HG02763 (cell line): ENCODE results near the gene DENND4B.
"Not testable (repeated sequence)": the region's sequence is repeated elsewhere in the genome, so short reads cannot be mapped to it uniquely, and the experiment has no call there.

ENCODE experiments used
- ATAC-seq: cut with Tn5 transposase; IDR thresholded peaks from one replicate; pipeline ENCODE4 v1.9.1; 2021; ENCODE audit warnings: mild to moderate bottlenecking, moderate library complexity; ENCODE audit not compliant: unreplicated experiment

DENND4B gene

GRCh38 chr1:153929426-153929825 lies 17.1 kb downstream of the DENND4B start:
- no peak for ATAC-seq

DNA sequence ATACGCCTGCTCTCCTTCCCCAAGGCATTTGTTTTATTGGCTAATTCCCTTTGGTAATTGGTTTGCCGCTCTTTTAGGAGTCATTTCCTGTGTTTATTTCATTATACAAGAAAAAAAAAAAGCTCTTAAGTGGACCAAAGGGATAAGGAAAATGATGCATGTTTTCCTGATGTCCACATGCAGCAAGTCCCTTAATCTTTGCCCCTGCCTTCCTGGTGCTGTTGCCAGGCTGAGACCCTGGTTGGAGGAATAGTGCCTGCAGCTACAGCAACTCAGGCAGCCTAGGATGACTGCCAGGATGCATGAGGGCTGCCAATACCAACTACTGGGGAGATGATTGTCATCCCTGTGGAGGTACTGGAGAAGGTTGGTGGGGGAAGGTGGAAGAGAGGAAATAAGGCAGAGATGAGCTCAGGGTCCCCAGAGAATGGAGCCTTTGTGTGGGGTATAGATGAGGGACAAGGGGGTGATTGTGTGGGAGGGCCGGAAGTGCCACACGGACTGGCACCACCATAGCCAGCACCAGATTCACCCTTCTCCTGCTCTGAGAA lies 17.7 kb downstream of the DENND4B start:
- no peak for ATAC-seq

- ATAC-seq = no peak
Measured at GRCh38 chr1:153928245-153928644, 18.3 kb downstream of the DENND4B start.

- no peak for ATAC-seq
Measured at GRCh38 chr1:153926405-153926804, 20.1 kb downstream of the DENND4B start.

- peak; percentile 95 for ATAC-seq
Measured at GRCh38 chr1:153922972-153923925, 23.3 kb downstream of the DENND4B start, which contains the start of gene GATAD2B. Gene GATAD2B, minus strand, starts transcription at chr1:153922972. Its CDS starts 94,625 bp downstream, at chr1:153828347.

DNA sequence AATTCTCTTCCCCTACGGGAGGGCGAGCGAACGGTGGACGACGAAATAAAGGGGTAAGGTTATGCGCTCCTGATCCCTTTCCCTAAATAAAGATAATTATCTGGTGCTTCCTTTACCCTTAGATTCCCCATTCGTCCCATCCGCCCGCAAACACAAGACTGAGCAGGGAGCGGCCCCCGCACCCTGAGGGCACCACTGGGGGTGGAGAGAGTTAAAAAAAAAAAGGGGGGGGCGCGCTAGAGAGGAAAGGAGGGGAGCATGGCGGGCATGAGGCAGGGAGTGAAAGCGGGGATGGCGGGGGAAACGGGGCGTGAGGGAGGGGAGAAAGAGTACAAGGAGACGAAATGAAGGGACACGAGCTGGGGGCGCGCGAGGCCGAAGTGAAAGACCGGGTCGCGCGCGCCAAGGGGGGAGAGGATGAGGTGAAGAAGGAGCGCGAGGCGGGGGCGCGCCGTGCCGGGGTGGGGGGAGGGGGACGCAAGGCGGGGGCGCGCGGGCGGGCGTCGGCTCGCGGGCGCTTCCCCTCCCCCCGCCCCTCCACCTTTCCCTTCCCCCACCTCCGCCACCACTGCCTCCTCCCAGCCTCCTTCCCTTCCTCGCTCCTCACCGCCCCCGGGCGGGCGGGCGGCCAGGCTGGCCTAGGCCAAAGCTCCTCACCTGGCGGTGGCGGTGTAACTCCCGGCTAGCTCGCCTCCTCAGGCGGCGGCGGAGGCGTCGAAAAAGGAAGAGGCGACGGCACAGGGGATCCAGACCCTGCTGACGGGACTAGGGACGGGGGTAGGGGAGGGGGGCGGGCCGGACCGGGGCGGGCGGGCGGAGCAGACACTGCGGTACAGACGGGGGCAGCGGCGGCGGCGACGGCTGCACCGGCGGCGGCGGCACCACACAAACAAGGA lies 24.2 kb downstream of the DENND4B start:
- peak; percentile 19 for ATAC-seq

DNA sequence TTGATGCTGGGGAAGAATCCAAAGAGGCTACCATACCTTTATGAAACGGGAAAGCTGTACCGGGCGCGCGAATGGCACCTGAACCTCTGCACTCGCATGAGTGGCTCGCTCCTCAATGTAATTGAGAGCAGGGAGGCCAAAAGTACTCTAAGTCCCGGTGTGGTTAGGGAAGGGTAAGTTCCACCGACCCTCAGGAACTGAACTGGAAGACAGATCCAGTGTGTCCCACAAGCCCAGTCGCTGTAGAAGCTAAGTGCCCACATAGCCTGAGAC lies 24.8 kb downstream of the DENND4B start:
- ATAC-seq = no peak

- no peak for ATAC-seq
Measured at GRCh38 chr1:153921080-153921802, 25.3 kb downstream of the DENND4B start.

GRCh38 chr1:153919876-153920852 lies 26.4 kb downstream of the DENND4B start:
- ATAC-seq = no peak

- no peak for ATAC-seq
Measured at GRCh38 chr1:153916297-153916696, 30.2 kb downstream of the DENND4B start.

DNA sequence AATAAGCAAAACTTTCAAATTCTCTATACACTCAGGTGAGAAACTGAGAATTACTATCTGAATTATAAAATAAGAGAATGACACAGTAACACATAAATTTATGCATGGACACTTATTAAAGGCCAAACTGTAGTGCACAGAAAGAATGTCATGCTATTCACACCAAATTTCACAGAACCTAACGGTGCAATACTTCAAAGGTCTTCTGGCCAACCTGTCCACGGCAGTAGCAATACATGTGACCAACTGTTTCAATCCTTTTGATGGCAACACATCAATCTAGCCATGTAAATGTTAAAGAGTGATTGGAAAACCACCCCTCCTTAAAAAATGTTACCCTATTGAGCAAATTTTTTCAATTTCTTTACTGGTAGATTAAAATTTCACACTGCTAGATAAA lies 34.2 kb downstream of the DENND4B start:
- ATAC-seq = no peak

DNA sequence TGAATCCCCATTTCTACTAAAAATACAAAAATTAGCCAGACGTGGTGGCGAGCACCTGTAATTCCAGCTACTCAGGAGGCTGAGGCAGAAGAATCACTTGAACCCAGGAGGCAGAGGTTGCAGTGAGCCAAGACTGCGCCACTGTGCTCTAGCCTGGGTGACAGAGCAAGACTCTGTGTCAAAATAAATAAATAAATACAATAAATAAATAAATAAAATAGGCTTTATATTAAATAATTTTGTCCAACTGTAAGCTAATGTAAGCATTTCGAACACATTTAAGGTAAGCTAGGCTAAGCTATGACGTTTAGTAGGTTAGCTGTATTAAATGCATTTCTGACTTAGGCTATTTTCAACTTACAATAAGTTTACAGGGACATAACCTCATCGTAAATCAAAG lies 36.0 kb downstream of the DENND4B start:
- not testable (repeated sequence) for ATAC-seq

- no peak for ATAC-seq
Measured at GRCh38 chr1:153908071-153908470, 38.4 kb downstream of the DENND4B start.

DNA sequence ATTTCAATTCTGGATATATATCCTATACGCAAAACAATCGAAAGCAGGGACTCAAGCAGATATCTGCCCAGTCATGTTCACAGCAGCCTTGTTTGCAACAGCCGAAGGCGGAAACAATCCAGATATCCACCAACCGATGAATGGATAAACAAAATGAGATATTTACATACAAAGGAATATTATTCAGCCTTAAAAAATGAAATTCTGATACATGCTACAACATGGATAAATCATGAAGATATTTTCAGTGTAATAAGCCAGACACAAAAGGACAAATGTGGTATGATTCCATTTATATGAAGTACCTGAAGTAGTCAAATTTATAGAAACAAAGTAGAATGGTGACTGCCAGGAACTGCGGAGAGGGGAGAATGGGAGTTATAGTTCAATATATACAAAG lies 39.4 kb downstream of the DENND4B start:
- no peak for ATAC-seq

DNA sequence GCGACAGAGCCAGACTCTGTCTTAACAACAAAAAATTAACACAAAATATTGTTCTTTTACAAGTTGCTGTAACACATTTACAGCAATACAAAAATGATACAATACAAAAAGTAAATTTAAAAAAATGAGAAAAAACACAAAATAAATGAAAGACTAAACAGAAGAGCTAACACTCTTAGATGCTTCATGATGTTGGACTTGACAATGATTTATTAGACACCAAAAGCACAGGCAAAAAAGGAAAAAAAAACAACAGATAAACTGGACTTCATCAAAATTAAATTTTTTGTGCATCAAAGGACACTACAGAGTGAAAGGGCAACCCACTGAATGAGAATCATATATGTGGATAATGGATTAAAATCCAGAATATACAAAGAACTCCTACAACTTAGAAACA lies 40.1 kb downstream of the DENND4B start:
- no peak for ATAC-seq

- ATAC-seq = not testable (repeated sequence)
Measured at GRCh38 chr1:153905908-153906307, 40.6 kb downstream of the DENND4B start.

- ATAC-seq = no peak
Measured at GRCh38 chr1:153903841-153904455, 42.6 kb downstream of the DENND4B start.

DNA sequence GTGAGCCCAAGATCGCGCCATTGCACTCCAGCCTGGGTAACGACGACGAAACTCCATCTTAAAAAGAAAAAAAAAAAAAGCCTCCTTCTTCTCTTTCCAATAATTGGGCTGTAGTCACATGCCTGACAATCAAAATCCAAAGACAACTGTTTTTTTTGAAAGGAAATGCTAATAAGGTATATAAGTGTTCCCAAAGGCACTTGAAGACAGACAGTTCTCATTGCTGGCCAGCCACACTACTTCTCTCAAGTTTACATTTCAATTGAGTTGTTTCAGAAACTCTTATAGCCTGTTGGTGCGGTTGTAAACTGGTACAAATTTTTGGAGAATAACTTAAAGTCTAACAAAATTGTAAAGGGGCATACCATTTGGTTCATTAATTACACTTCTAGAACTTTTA lies 47.0 kb downstream of the DENND4B start:
- no peak for ATAC-seq

GRCh38 chr1:153895866-153896265 lies 50.7 kb downstream of the DENND4B start:
- ATAC-seq = not testable (repeated sequence)
